Testis (tissue), 3 donors: ENCODE results near the gene OR1L6. TPM values are rescaled to one million over a fixed set of nuclear protein-coding genes. Genes with fewer than 3 reads are reported as not detected.

Source experiments
- DNase-seq: peaks from one replicate; pipeline ENCODE4 v3.0.0-alpha.2; 2019
- H3K27ac ChIP-seq, 2 donors: fragments of 200-600 bp; sonication (generic); one replicate each; pipeline ENCODE4 v1.5.1; 2019
- H3K27me3 ChIP-seq: fragments of 200-600 bp; sonication (generic); one replicate; pipeline ENCODE4 v1.5.1; 2019
- H3K36me3 ChIP-seq: fragments of 200-600 bp; sonication (generic); one replicate; pipeline ENCODE4 v1.5.1; 2017; ENCODE audit warnings: low read depth; ENCODE audit errors: missing control alignments
- H3K4me1 ChIP-seq: fragments of 200-600 bp; sonication (generic); one replicate; pipeline ENCODE4 v1.5.1; 2019
- H3K4me3 ChIP-seq, 2 donors: fragments of 200-600 bp; sonication (generic); one replicate each; pipeline ENCODE4 v1.5.1; 2017 to 2019
- H3K9me3 ChIP-seq: fragments of 200-600 bp; sonication (generic); one replicate; pipeline ENCODE4 v1.5.1; 2017
- CTCF ChIP-seq, 3 experiments: fragments of 450-650 bp in 2 of 3; fragments of 200-600 bp in 1 of 3; sonication (generic) in 1 of 3; IDR thresholded peaks; one replicate each; pipeline ENCODE4 v1.5.1; 2016 to 2019; ENCODE audit warnings: antibody characterized with exemption in 3 of 3, mild to moderate bottlenecking in 2 of 3, moderate library complexity in 1 of 3
- POLR2A ChIP-seq: fragments of 450-650 bp; IDR thresholded peaks from one replicate; pipeline ENCODE4 v1.6.1; 2017; ENCODE audit warnings: antibody characterized with exemption, mild to moderate bottlenecking, moderate library complexity
- WGBS, 2 donors: methylation state at CpG; one replicate each; pipeline ENCODE4 v1.1.5; 2018; 5-methylcytosine and 5-hydroxymethylcytosine counted together
- intact Hi-C: fragments of 100-400 bp; cut with DNase I; formaldehyde crosslinking; loops from one replicate; pipeline ENCODE4 v1.15.1; 2023; ENCODE audit warnings: low total_unique reads
- polyA plus RNA-seq: library from polyadenylated mRNA; stranded (reverse); fragments of 350-450 nt; fragmentation: Illumina TruSeq; extraction: RNeasy Lipid Tissue Mini Kit (QIAGEN cat#74804); gene quantifications from one replicate; pipeline ENCODE4 v1.2.3, GENCODE V29; 2014; ENCODE audit warnings: low read depth, low replicate concordance; ENCODE audit not compliant: insufficient read depth
- total RNA-seq, 2 donors: library from RNA; depleted of rRNA; stranded (reverse); fragments of >200 nt; gene quantifications; one replicate each; pipeline ENCODE4 v1.2.3, GENCODE V29; 2016

The OR1L6 gene
- total and polyA plus RNA-seq, 3 donors from 2014 or later: not detected

GRCh38 chr9:122779181-122779580 lies 37.1 kb downstream of the OR1L6 start:
- intact Hi-C loops: no loop called here
- H3K36me3 ChIP-seq: no peaks in the 10 kb centered on the region
- 69 to 83% methylated on average over 3 of the region's 3 CpGs for WGBS, 2 donors
- no peaks in the 10 kb centered on the region for H3K9me3 ChIP-seq
- TF ChIP-seq POLR2A (no peak), CTCF (IDR thresholded peaks at IDR 0.05) (no peak)
- H3K4me1 ChIP-seq: no peaks in the 10 kb centered on the region
- no peaks in the 10 kb centered on the region for H3K27me3 ChIP-seq
- H3K4me3 ChIP-seq: no peak overlapping the region
- DNase-seq: no peak
- no peak overlapping the region for H3K27ac ChIP-seq

GRCh38 chr9:122780026-122780425 lies 37.9 kb downstream of the OR1L6 start:
- Histone ChIP-seq H3K4me1 (no peaks in the 10 kb centered on the region), H3K4me3 (no peak overlapping the region), H3K36me3 (no peaks in the 10 kb centered on the region), H3K27me3 (no peaks in the 10 kb centered on the region), H3K27ac (no peak overlapping the region), H3K9me3 (no peaks in the 10 kb centered on the region)
- WGBS, 2 donors: 67 to 71% methylated on average over 4 of the region's 4 CpGs
- no peak for DNase-seq
- intact Hi-C loops: no loop called here
- TF ChIP-seq POLR2A (no peak), CTCF (IDR thresholded peaks at IDR 0.05) (no peak)

- TF ChIP-seq CTCF (IDR thresholded peaks at IDR 0.05) (no peak), POLR2A (no peak)
- H3K36me3 ChIP-seq: no peaks in the 10 kb centered on the region
- no peak overlapping the region for H3K27ac ChIP-seq
- no peak overlapping the region for H3K4me3 ChIP-seq
- intact Hi-C loops: no loop called here
- H3K4me1 ChIP-seq: no peaks in the 10 kb centered on the region
- WGBS, 2 donors: 66 to 71% methylated on average over 3 of the region's 3 CpGs
- H3K27me3 ChIP-seq: no peaks in the 10 kb centered on the region
- H3K9me3 ChIP-seq: no peaks in the 10 kb centered on the region
- no peak for DNase-seq
These were observed 39.6 kb downstream of the OR1L6 start for GRCh38 chr9:122781671-122782070.

GRCh38 chr9:122785269-122785668 lies 43.2 kb downstream of the OR1L6 start:
- no peak for DNase-seq
- Histone ChIP-seq H3K9me3 (no peaks in the 10 kb centered on the region), H3K36me3 (no peaks in the 10 kb centered on the region), H3K27me3 (no peaks in the 10 kb centered on the region), H3K27ac (no peak overlapping the region), H3K4me1 (no peaks in the 10 kb centered on the region), H3K4me3 (no peak overlapping the region)
- TF ChIP-seq CTCF (IDR thresholded peaks at IDR 0.05) (no peak), POLR2A (no peak)
- intact Hi-C loops: no loop called here

- no peaks in the 10 kb centered on the region for H3K9me3 ChIP-seq
- intact Hi-C loops: no loop called here
- H3K4me1 ChIP-seq: no peaks in the 10 kb centered on the region
- no peaks in the 10 kb centered on the region for H3K27me3 ChIP-seq
- WGBS, 2 donors: 75 to 87% methylated on average over 3 to 4 of the region's 4 CpGs
- H3K36me3 ChIP-seq: no peaks in the 10 kb centered on the region
- no peak overlapping the region for H3K27ac ChIP-seq
- H3K4me3 ChIP-seq: no peak overlapping the region
- DNase-seq: no peak
- TF ChIP-seq POLR2A: no peak
- no peak for TF ChIP-seq CTCF (IDR thresholded peaks at IDR 0.05)
These were observed 44.2 kb downstream of the OR1L6 start for GRCh38 chr9:122786338-122786737.
